ENCODE results near the gene EPHB6.

The EPHB6 gene

GRCh38 chr7:142876991-142877910 is 22.4 kb downstream of the EPHB6 start:
- no peak for DNase-seq (ENCODE audit: low read depth)

GRCh38 chr7:142878315-142878714 is 23.4 kb downstream of the EPHB6 start:
- no peak for DNase-seq (ENCODE audit: low read depth)

GRCh38 chr7:142879060-142879459 is 24.2 kb downstream of the EPHB6 start:
- no peak for DNase-seq (ENCODE audit: low read depth)

GRCh38 chr7:142880876-142881505 is 26.1 kb downstream of the EPHB6 start:
- no peak for DNase-seq (ENCODE audit: low read depth)

- no peak for DNase-seq (ENCODE audit: low read depth)
These were observed 26.9 kb downstream of the EPHB6 start for GRCh38 chr7:142881586-142882337.

- DNase-seq (ENCODE audit: low read depth): no peak
These were observed 27.4 kb downstream of the EPHB6 start for GRCh38 chr7:142882338-142882678.

- DNase-seq (ENCODE audit: low read depth): no peak
These were observed 28.3 kb downstream of the EPHB6 start for GRCh38 chr7:142883145-142883544.

GRCh38 chr7:142883571-142884285 is 28.9 kb downstream of the EPHB6 start:
- DNase-seq (ENCODE audit: low read depth): no peak

- DNase-seq (ENCODE audit: low read depth): no peak
These were observed 29.4 kb downstream of the EPHB6 start for GRCh38 chr7:142884286-142884640.

- no peak for DNase-seq (ENCODE audit: low read depth)
These were observed 30.7 kb downstream of the EPHB6 start, which contains the start of gene TRPV6 for GRCh38 chr7:142885311-142886230. TSS of gene TRPV6 (minus strand) at chr7:142885745.

- no peak for DNase-seq (ENCODE audit: low read depth)
These were observed 32.0 kb downstream of the EPHB6 start for GRCh38 chr7:142886866-142887265.

- no peak for DNase-seq (ENCODE audit: low read depth)
These were observed 32.6 kb downstream of the EPHB6 start for GRCh38 chr7:142887282-142888015.

GRCh38 chr7:142889816-142890215 is 34.9 kb downstream of the EPHB6 start:
- no peak for DNase-seq (ENCODE audit: low read depth)

- DNase-seq (ENCODE audit: low read depth): no peak
These were observed 36.1 kb downstream of the EPHB6 start for GRCh38 chr7:142890874-142891485.

GRCh38 chr7:142891490-142892082 is 36.7 kb downstream of the EPHB6 start:
- DNase-seq (ENCODE audit: low read depth): no peak

GRCh38 chr7:142892951-142893350 is 38.1 kb downstream of the EPHB6 start:
- DNase-seq (ENCODE audit: low read depth): no peak

GRCh38 chr7:142894112-142894984 is 39.5 kb downstream of the EPHB6 start:
- DNase-seq (ENCODE audit: low read depth): no peak

- no peak for DNase-seq (ENCODE audit: low read depth)
These were observed 40.2 kb downstream of the EPHB6 start for GRCh38 chr7:142894985-142895593.

Measured in activated T-cell treated with anti-CD3 and anti-CD28 coated beads for 1 hour (primary cell).